HG03469 (cell line): ENCODE measurements around the gene MUC5AC.
"Not testable (repeated sequence)": the region's sequence is repeated elsewhere in the genome, so short reads cannot be mapped to it uniquely, and the experiment has no call there.

Source experiments
- ATAC-seq: cut with Tn5 transposase; IDR thresholded peaks from one replicate; pipeline ENCODE4 v1.9.1; 2021; ENCODE audit warnings: mild to moderate bottlenecking, moderate library complexity, moderate number of reproducible peaks; ENCODE audit not compliant: unreplicated experiment

Gene MUC5AC

GRCh38 chr11:1140642-1141490 is 16.9 kb upstream of the MUC5AC start:
- no peak for ATAC-seq

GRCh38 chr11:1146365-1146764 is 11.4 kb upstream of the MUC5AC start:
- no peak for ATAC-seq

- ATAC-seq, result no peak
These were observed 10.0 kb upstream of the MUC5AC start for GRCh38 chr11:1147792-1148191.

- no peak for ATAC-seq
These were observed 9.0 kb upstream of the MUC5AC start for GRCh38 chr11:1148752-1149180.

- no peak for ATAC-seq
These were observed 8.2 kb upstream of the MUC5AC start for GRCh38 chr11:1149545-1149944.

- no peak for ATAC-seq
These were observed 7.6 kb upstream of the MUC5AC start for GRCh38 chr11:1150116-1150515.

GRCh38 chr11:1150769-1151365 is 6.9 kb upstream of the MUC5AC start:
- no peak for ATAC-seq

GRCh38 chr11:1151366-1152315 is 6.1 kb upstream of the MUC5AC start:
- ATAC-seq, result no peak

- ATAC-seq, result no peak
These were observed 5.2 kb upstream of the MUC5AC start for GRCh38 chr11:1152316-1153104.

GRCh38 chr11:1153105-1153950 is 4.4 kb upstream of the MUC5AC start:
- ATAC-seq, result no peak

- ATAC-seq, result no peak
These were observed 3.7 kb upstream of the MUC5AC start for GRCh38 chr11:1153951-1154493.

GRCh38 chr11:1154656-1155055 is 3.1 kb upstream of the MUC5AC start:
- not testable (repeated sequence) for ATAC-seq

- no peak for ATAC-seq
These were observed 2.5 kb upstream of the MUC5AC start for GRCh38 chr11:1155274-1155693.

GRCh38 chr11:1156506-1157340 is 1.0 kb upstream of the MUC5AC start:
- no peak for ATAC-seq

- ATAC-seq, result no peak
These were observed 460 bp upstream of the MUC5AC start for GRCh38 chr11:1157341-1157644.

- ATAC-seq, result no peak
These were observed 1.1 kb downstream of the MUC5AC start for GRCh38 chr11:1158681-1159487.

- not testable (repeated sequence) for ATAC-seq
These were observed 1.9 kb downstream of the MUC5AC start for GRCh38 chr11:1159488-1160220.
